Measurements from ENCODE around the gene ABHD6. TPM values are rescaled to one million over a fixed set of nuclear protein-coding genes. Genes with fewer than 3 reads are reported as not detected.
"Not testable (repeated sequence)": the region's sequence is repeated elsewhere in the genome, so short reads cannot be mapped to it uniquely, and the experiment has no call there.

The ABHD6 gene
- total RNA-seq, 2 experiments from 2014 or later, result 1.1 to 1.6 TPM

- DNase-seq, result no peak
- Mint-ChIP-seq H3K27ac (no peak overlapping the region), H3K9me3 (no peaks in the 10 kb centered on the region), H3K36me3 (ENCODE audit: low read depth) (no peaks in the 10 kb centered on the region), H3K4me1 (ENCODE audit: low read depth) (no peaks in the 10 kb centered on the region), H3K27me3 (ENCODE audit: low read depth) (no peaks in the 10 kb centered on the region), H3K4me3 (no peak overlapping the region)
- CTCF ChIA-PET, result no interaction called here
- intact Hi-C loops (cut with micrococcal nuclease), result no loop called here
Observed at GRCh38 chr3:58249358-58250092, 11.9 kb downstream of the ABHD6 start.

GRCh38 chr3:58250093-58250707 is 12.6 kb downstream of the ABHD6 start:
- intact Hi-C loops (cut with micrococcal nuclease), result no loop called here
- CTCF ChIA-PET, result interaction anchor here (0.9 to 1.3 kb wide), 2 partner anchors 32 to 67 kb away, joined by 4 to 5 read pairs; no protein-coding TSS in a partner anchor
- no peaks in the 10 kb centered on the region for H3K4me1 Mint-ChIP-seq (ENCODE audit: low read depth)
- H3K36me3 Mint-ChIP-seq (ENCODE audit: low read depth), result no peaks in the 10 kb centered on the region
- no peaks in the 10 kb centered on the region for H3K9me3 Mint-ChIP-seq
- no peak for DNase-seq
- H3K27ac Mint-ChIP-seq, result no peak overlapping the region
- H3K27me3 Mint-ChIP-seq (ENCODE audit: low read depth), result no peaks in the 10 kb centered on the region
- no peak overlapping the region for H3K4me3 Mint-ChIP-seq

DNA sequence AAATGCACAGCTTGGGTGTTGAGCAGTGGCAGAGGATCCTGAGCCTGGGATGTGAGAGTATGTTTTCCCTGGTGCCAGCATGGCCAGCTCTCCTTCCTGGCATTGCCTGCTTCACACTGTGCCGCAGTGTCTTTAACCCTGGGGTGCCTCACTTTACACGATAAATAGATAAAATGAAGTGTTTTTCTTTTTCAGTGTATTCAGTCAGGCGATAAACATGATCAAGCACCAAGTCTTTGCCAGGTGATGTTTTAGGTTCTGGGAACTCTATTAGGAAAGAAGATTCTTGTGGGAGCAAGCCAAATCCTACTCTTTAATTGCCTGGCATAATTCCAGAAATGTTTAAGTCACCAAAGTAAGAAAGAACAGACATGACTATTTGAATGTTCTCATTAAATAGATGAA is 14.0 kb downstream of the ABHD6 start:
- CTCF ChIA-PET, result no interaction called here
- intact Hi-C loops (cut with micrococcal nuclease), result no loop called here
- no peaks in the 10 kb centered on the region for H3K4me1 Mint-ChIP-seq (ENCODE audit: low read depth)
- no peak overlapping the region for H3K27ac Mint-ChIP-seq
- no peaks in the 10 kb centered on the region for H3K9me3 Mint-ChIP-seq
- no peaks in the 10 kb centered on the region for H3K27me3 Mint-ChIP-seq (ENCODE audit: low read depth)
- H3K4me3 Mint-ChIP-seq, result no peak overlapping the region
- H3K36me3 Mint-ChIP-seq (ENCODE audit: low read depth), result no peaks in the 10 kb centered on the region
- DNase-seq, result no peak

DNA sequence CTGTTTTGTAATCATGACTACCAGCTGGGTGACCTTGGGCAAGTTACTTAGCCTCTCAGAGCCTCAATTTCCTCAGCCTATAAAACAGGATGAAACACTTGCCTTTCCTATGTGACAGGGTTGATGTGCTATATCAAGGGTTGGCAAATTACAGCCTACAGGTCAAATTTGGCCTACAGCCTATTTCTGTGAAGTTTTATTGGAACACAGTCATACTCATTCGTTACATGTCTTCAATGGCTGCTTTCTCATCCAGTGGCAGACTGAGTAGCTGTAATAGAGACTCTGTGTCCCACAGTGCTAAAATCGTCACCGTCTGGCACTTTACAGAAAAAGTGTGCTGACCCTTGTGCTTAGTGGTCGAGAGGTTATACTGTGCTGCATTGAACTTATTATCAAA is 16.6 kb downstream of the ABHD6 start:
- DNase-seq, result no peak
- Mint-ChIP-seq H3K36me3 (ENCODE audit: low read depth) (no peaks in the 10 kb centered on the region), H3K4me1 (ENCODE audit: low read depth) (no peaks in the 10 kb centered on the region), H3K4me3 (no peak overlapping the region), H3K27ac (no peak overlapping the region), H3K27me3 (ENCODE audit: low read depth) (no peaks in the 10 kb centered on the region), H3K9me3 (no peaks in the 10 kb centered on the region)
- CTCF ChIA-PET, result interaction anchor here (2.0 kb wide), 1 partner anchor 16 kb away, joined by 6 read pairs; the partner anchor contains the start of gene ABHD6
- intact Hi-C loops (cut with micrococcal nuclease), result no loop called here

DNA sequence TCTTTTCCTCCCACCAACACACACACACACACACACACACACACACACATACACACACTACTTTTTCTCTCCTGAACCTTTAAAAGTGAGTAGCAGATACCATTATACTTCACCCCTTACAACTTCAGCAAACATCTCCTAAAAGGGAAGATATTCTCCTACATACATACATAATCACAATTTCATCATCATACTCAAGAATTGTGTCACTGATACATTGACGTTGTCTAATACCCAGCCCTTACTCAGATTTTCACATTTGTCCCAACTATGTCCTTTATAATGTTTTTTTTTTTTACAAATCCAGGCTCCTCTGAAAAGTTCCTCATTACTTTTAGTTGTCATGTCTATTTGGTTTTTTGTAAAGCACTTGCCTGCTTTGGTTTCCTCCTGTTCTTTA is 18.5 kb downstream of the ABHD6 start:
- CTCF ChIA-PET, result no interaction called here
- H3K9me3 Mint-ChIP-seq, result no peaks in the 10 kb centered on the region
- H3K27ac Mint-ChIP-seq, result no peak overlapping the region
- H3K27me3 Mint-ChIP-seq (ENCODE audit: low read depth), result no peaks in the 10 kb centered on the region
- intact Hi-C loops (cut with micrococcal nuclease), result no loop called here
- DNase-seq, result no peak
- H3K4me1 Mint-ChIP-seq (ENCODE audit: low read depth), result no peaks in the 10 kb centered on the region
- H3K4me3 Mint-ChIP-seq, result no peak overlapping the region
- H3K36me3 Mint-ChIP-seq (ENCODE audit: low read depth), result no peaks in the 10 kb centered on the region

DNA sequence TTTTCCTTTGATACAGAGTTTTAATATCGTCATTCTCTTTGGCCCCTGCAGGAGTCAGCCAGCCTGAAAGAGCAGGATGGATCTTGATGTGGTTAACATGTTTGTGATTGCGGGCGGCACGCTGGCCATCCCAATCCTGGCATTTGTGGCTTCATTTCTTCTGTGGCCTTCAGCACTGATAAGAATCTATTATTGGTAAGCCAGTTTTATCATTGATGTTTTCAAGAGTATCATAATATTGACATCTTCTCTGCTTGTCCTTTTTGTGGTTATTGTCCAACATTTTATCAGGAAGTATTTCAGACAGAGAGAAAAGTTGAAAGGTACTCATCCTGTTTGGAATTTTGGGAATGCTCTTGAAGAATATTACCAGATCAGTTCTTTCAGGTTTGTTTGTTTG is 18.9 kb downstream of the ABHD6 start:
- no peak for DNase-seq
- H3K4me1 Mint-ChIP-seq (ENCODE audit: low read depth), result no peaks in the 10 kb centered on the region
- H3K36me3 Mint-ChIP-seq (ENCODE audit: low read depth), result no peaks in the 10 kb centered on the region
- H3K9me3 Mint-ChIP-seq, result no peaks in the 10 kb centered on the region
- no peaks in the 10 kb centered on the region for H3K27me3 Mint-ChIP-seq (ENCODE audit: low read depth)
- no peak overlapping the region for H3K4me3 Mint-ChIP-seq
- H3K27ac Mint-ChIP-seq, result no peak overlapping the region
- intact Hi-C loops (cut with micrococcal nuclease), result no loop called here
- CTCF ChIA-PET, result no interaction called here

DNA sequence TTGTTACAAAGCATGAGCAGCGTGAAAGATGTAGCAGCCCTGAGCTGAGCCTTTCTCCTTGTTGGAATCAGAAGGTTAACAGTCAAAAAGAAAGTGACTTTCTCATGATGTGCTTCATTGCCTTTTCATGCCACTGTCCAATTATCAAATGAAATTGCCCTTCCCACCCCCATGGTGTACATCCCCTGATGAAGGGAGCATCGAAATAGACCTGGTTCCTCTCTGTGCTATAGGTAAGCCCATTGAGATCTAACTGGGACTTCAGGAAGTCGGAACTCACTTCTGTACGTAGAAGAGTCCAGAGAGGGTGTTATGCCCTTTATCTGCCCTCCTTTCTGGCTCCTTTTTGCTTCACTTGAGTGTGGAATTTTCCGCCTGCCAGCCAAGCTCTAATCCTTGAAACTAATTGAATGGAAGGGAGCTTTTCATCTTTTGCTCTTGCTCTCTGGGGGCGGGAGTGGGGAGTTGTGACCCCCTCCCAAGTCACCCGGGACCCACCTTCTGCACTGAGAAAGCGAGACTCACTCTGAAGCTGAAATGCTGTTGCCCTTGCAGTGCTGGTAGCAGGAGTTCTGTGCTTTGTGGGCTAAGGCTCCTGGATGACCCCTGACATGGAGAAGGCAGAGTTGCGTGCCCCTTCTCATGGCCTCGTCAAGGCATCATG is 20.9 kb downstream of the ABHD6 start:
- H3K36me3 Mint-ChIP-seq (ENCODE audit: low read depth), result no peaks in the 10 kb centered on the region
- H3K27me3 Mint-ChIP-seq (ENCODE audit: low read depth), result no peaks in the 10 kb centered on the region
- no peak overlapping the region for H3K27ac Mint-ChIP-seq
- no peaks in the 10 kb centered on the region for H3K9me3 Mint-ChIP-seq
- no peak for DNase-seq
- intact Hi-C loops (cut with micrococcal nuclease), result no loop called here
- CTCF ChIA-PET, result interaction anchor here (0.6 kb wide), 1 partner anchor 125 kb away, joined by 4 read pairs; no protein-coding TSS in a partner anchor
- no peaks in the 10 kb centered on the region for H3K4me1 Mint-ChIP-seq (ENCODE audit: low read depth)
- no peak overlapping the region for H3K4me3 Mint-ChIP-seq

GRCh38 chr3:58260261-58260731 is 22.7 kb downstream of the ABHD6 start:
- no peaks in the 10 kb centered on the region for H3K9me3 Mint-ChIP-seq
- H3K4me3 Mint-ChIP-seq, result no peak overlapping the region
- H3K27ac Mint-ChIP-seq, result no peak overlapping the region
- no peaks in the 10 kb centered on the region for H3K27me3 Mint-ChIP-seq (ENCODE audit: low read depth)
- CTCF ChIA-PET, result interaction anchor here (0.6 kb wide), 1 partner anchor 166 kb away, joined by 3 read pairs; no protein-coding TSS in a partner anchor
- no peaks in the 10 kb centered on the region for H3K36me3 Mint-ChIP-seq (ENCODE audit: low read depth)
- intact Hi-C loops (cut with micrococcal nuclease), result no loop called here
- DNase-seq, result peak; percentile 13
- no peaks in the 10 kb centered on the region for H3K4me1 Mint-ChIP-seq (ENCODE audit: low read depth)

- CTCF ChIA-PET, result no interaction called here
- DNase-seq, result no peak
- H3K9me3 Mint-ChIP-seq, result no peaks in the 10 kb centered on the region
- H3K4me1 Mint-ChIP-seq (ENCODE audit: low read depth), result no peaks in the 10 kb centered on the region
- no peaks in the 10 kb centered on the region for H3K36me3 Mint-ChIP-seq (ENCODE audit: low read depth)
- no peak overlapping the region for H3K27ac Mint-ChIP-seq
- no peak overlapping the region for H3K4me3 Mint-ChIP-seq
- no peaks in the 10 kb centered on the region for H3K27me3 Mint-ChIP-seq (ENCODE audit: low read depth)
- intact Hi-C loops (cut with micrococcal nuclease), result no loop called here
Observed at GRCh38 chr3:58260733-58261132, 23.1 kb downstream of the ABHD6 start.

DNA sequence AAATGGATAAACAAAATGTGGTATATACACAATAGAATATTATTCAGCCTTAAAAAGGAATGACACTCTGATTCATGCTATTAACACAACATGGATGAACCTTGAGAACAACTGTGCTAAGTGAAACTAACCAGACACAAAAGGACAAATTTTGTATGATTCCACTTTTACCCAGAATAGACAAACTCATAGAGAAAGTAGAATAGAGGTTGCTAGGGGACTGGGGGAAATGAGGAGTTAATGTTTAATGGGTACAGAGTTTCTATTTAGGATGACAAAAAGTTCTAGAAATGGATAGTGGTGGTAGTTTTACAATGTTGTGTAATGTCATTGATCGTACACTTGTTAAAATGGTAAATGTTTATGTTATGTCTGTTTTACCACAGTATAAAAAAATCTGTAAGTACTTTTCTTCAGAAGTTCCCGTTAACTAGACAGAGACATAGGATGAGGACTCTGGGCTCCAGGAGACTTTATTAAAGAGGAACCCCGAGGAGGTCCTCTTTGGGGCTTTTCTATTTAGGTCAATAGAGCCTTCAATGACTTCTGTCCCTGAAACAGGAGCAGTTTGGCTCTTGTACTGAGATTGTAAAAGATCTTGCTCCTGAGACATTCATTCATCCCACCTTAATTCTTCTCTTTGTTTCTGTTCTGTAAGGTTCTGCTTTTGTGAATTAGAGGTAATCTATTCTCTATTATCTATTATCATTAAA is 24.5 kb downstream of the ABHD6 start:
- H3K36me3 Mint-ChIP-seq (ENCODE audit: low read depth), result no peaks in the 10 kb centered on the region
- no peak overlapping the region for H3K27ac Mint-ChIP-seq
- H3K9me3 Mint-ChIP-seq, result no peaks in the 10 kb centered on the region
- no peak overlapping the region for H3K4me3 Mint-ChIP-seq
- CTCF ChIA-PET, result no interaction called here
- H3K4me1 Mint-ChIP-seq (ENCODE audit: low read depth), result no peaks in the 10 kb centered on the region
- no peaks in the 10 kb centered on the region for H3K27me3 Mint-ChIP-seq (ENCODE audit: low read depth)
- DNase-seq, result no peak
- intact Hi-C loops (cut with micrococcal nuclease), result no loop called here

- Mint-ChIP-seq H3K4me1 (ENCODE audit: low read depth) (no peaks in the 10 kb centered on the region), H3K4me3 (no peak overlapping the region), H3K36me3 (ENCODE audit: low read depth) (no peaks in the 10 kb centered on the region), H3K27me3 (ENCODE audit: low read depth) (no peaks in the 10 kb centered on the region), H3K9me3 (no peaks in the 10 kb centered on the region), H3K27ac (no peak overlapping the region)
- intact Hi-C loops (cut with micrococcal nuclease), result no loop called here
- no peak for DNase-seq
- CTCF ChIA-PET, result no interaction called here
Observed at GRCh38 chr3:58266577-58266976, 29.0 kb downstream of the ABHD6 start.

GRCh38 chr3:58267543-58267942 is 30.0 kb downstream of the ABHD6 start:
- CTCF ChIA-PET, result interaction anchor here (0.6 kb wide), 1 partner anchor 129 kb away, joined by 3 read pairs; no protein-coding TSS in a partner anchor
- H3K27ac Mint-ChIP-seq; H3K4me1 Mint-ChIP-seq (ENCODE audit: low read depth); H3K9me3 Mint-ChIP-seq; H3K27me3 Mint-ChIP-seq (ENCODE audit: low read depth); intact Hi-C loops (cut with micrococcal nuclease); DNase-seq; H3K36me3 Mint-ChIP-seq (ENCODE audit: low read depth); H3K4me3 Mint-ChIP-seq: not testable (repeated sequence)

Data from activated naive CD4-positive, alpha-beta T cell treated with anti-CD3 and anti-CD28 coated beads for 36 hours (primary cell).